Measurements from ENCODE around the gene IL13RA2. TPM values are rescaled to one million over a fixed set of nuclear protein-coding genes. Genes with fewer than 3 reads are reported as not detected.

The IL13RA2 gene
- total and polyA plus RNA-seq, 2 donors: 0.67 to 3.8 TPM

DNA sequence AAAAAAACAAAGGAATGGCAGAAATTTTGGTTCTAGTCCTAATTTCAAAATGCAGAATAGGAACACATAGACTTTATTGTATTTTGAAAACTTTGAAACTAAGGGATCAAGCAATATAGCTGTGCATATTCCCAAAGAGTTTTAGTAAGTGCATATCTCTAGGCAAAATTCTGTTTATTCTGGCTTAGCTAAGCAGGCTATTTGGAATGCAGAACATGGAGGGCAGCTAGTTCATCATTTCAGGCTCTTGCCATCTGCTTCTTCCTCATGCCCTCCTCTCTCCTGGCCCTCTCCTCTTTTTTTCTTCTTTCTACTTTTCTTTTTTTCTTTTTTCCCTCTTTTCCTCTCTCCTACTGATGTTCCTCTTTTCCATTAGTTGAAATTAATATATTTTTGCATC lies 12.0 kb upstream of the IL13RA2 start:
- Histone ChIP-seq H3K4me1 (ENCODE audit: insufficient read depth) (no peaks in the 10 kb centered on the region), H3K27ac (ENCODE audit: low read depth) (no peak overlapping the region), H3K4me3 (ENCODE audit: low read depth, low read length) (no peak overlapping the region), H3K36me3 (ENCODE audit: insufficient read depth) (no peaks in the 10 kb centered on the region)
- DNase-seq (ENCODE audit: extremely low spot score): no peak

GRCh38 chrX:115023811-115024210 lies 6.4 kb upstream of the IL13RA2 start:
- Histone ChIP-seq H3K27ac (ENCODE audit: low read depth) (no peak overlapping the region), H3K4me3 (ENCODE audit: low read depth, low read length) (no peak overlapping the region), H3K36me3 (ENCODE audit: insufficient read depth) (no peaks in the 10 kb centered on the region), H3K4me1 (ENCODE audit: insufficient read depth) (no peaks in the 10 kb centered on the region)
- 88% methylated on average over 3 of the region's 3 CpGs for WGBS
- DNase-seq (ENCODE audit: extremely low spot score): no peak

DNA sequence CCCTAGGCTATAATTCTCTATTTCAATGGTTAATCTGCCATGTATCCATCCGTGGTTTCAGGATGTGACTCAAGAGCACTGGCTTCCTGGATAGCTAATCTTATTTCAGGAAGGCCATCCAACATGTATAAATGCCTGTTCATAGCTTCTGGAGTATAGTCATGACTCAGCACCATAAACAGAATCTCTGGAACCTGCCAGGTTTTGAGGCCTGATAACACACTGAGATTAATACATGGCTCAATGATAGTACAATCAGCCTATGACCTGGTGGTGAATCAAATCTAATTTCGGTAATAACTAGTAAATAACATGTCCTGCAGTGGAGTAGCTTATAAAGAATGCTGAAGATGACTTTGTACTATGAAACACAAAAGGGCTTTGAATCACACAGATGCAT lies 5.7 kb upstream of the IL13RA2 start:
- Histone ChIP-seq H3K4me1 (ENCODE audit: insufficient read depth) (no peaks in the 10 kb centered on the region), H3K27ac (ENCODE audit: low read depth) (no peak overlapping the region), H3K4me3 (ENCODE audit: low read depth, low read length) (no peak overlapping the region), H3K36me3 (ENCODE audit: insufficient read depth) (no peaks in the 10 kb centered on the region)
- no peak for DNase-seq (ENCODE audit: extremely low spot score)
- WGBS: 6% methylated on average over 2 of the region's 2 CpGs

DNA sequence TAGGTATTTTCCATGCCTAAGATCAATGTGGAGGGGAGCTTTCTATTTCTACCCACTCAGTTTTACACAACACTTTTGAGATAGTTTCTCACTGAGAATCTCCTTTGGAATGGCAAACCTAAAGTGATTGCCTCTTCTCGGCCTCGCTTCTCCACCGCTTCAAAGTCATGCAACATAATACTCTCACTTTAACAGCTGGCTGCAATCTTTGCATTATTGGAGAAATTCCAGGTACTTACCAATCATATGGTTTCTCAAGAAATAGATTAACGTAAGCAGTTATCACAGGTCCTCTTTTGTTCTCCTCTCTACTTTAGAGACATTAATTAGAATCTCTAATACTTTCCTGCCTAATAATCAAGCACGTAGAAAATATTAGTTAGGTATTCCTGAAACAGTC lies 3.7 kb upstream of the IL13RA2 start:
- Histone ChIP-seq H3K36me3 (ENCODE audit: insufficient read depth) (no peaks in the 10 kb centered on the region), H3K4me1 (ENCODE audit: insufficient read depth) (no peaks in the 10 kb centered on the region), H3K4me3 (ENCODE audit: low read depth, low read length) (no peak overlapping the region), H3K27ac (ENCODE audit: low read depth) (no peak overlapping the region)
- DNase-seq (ENCODE audit: extremely low spot score): no peak
- 80% methylated on average over 5 of the region's 5 CpGs for WGBS

GRCh38 chrX:115018944-115019343 lies 1.5 kb upstream of the IL13RA2 start:
- Histone ChIP-seq H3K36me3 (ENCODE audit: insufficient read depth) (no peaks in the 10 kb centered on the region), H3K27ac (ENCODE audit: low read depth) (no peak overlapping the region), H3K4me1 (ENCODE audit: insufficient read depth) (no peaks in the 10 kb centered on the region), H3K4me3 (ENCODE audit: low read depth, low read length) (no peak overlapping the region)
- no peak for DNase-seq (ENCODE audit: extremely low spot score)
- 88% methylated on average over 2 of the region's 2 CpGs for WGBS

- 72% methylated on average over 6 of the region's 6 CpGs for WGBS
- H3K4me3 ChIP-seq (ENCODE audit: low read depth, low read length): no peak overlapping the region
- no peaks in the 10 kb centered on the region for H3K4me1 ChIP-seq (ENCODE audit: insufficient read depth)
- DNase-seq (ENCODE audit: extremely low spot score): no peak
- H3K27ac ChIP-seq (ENCODE audit: low read depth): no peak overlapping the region
- no peaks in the 10 kb centered on the region for H3K36me3 ChIP-seq (ENCODE audit: insufficient read depth)
These were observed 728 bp upstream of the IL13RA2 start for GRCh38 chrX:115018040-115018647.

- no peaks in the 10 kb centered on the region for H3K36me3 ChIP-seq (ENCODE audit: insufficient read depth)
- DNase-seq (ENCODE audit: extremely low spot score): no peak
- no peak overlapping the region for H3K27ac ChIP-seq (ENCODE audit: low read depth)
- H3K4me1 ChIP-seq (ENCODE audit: insufficient read depth): no peaks in the 10 kb centered on the region
- no peak overlapping the region for H3K4me3 ChIP-seq (ENCODE audit: low read depth, low read length)
- 89% methylated on average over 3 of the region's 3 CpGs for WGBS
These were observed 3.7 kb downstream of the IL13RA2 start for GRCh38 chrX:115013705-115014104.

DNA sequence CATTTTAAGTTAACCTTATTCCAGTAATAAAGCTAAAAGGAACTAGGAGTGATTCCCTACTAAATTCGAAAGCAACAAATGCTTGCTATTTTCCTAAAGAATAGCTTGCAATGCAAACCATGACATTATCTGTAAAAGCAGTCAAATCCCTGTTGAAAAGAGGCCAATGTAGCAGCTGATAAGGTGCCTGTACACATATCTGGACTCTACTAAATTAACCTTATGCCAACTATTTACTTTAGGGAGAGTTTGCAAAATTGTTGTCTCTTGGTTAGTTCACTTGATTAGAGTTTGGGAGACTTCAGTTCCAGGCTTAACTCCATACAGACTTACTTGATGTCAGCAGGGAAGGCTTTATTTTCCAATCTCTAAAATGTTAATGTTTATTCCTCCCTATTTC lies 6.0 kb downstream of the IL13RA2 start:
- no peak overlapping the region for H3K27ac ChIP-seq (ENCODE audit: low read depth)
- H3K36me3 ChIP-seq (ENCODE audit: insufficient read depth): no peaks in the 10 kb centered on the region
- DNase-seq (ENCODE audit: extremely low spot score): no peak
- no peaks in the 10 kb centered on the region for H3K4me1 ChIP-seq (ENCODE audit: insufficient read depth)
- WGBS: 68% methylated on average over 1 of the region's 1 CpG
- no peak overlapping the region for H3K4me3 ChIP-seq (ENCODE audit: low read depth, low read length)

DNA sequence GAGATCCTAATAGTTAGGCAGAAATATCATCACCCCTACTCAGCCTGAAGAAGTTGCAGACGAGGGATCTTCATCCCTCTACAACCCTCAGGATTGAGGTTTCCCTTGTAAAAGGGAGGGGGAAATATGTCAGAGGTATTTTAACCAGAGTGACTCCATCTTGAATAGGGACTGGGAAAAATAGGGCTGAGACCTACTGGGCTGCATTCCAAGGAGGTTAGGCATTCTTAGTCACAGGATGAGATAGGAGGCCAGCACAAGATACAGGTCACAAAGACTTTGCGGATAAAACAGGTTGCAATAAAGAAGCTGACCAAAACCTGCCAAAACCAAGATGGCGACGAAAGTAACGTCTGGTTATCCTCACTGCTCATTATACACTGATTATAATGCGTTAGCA lies 17.5 kb downstream of the IL13RA2 start:
- Histone ChIP-seq H3K27ac (ENCODE audit: low read depth) (no peak overlapping the region), H3K4me3 (ENCODE audit: low read depth, low read length) (no peak overlapping the region), H3K36me3 (ENCODE audit: insufficient read depth) (no peaks in the 10 kb centered on the region), H3K4me1 (ENCODE audit: insufficient read depth) (no peaks in the 10 kb centered on the region)
- 91% methylated on average over 6 of the region's 6 CpGs for WGBS
- DNase-seq (ENCODE audit: extremely low spot score): no peak

DNA sequence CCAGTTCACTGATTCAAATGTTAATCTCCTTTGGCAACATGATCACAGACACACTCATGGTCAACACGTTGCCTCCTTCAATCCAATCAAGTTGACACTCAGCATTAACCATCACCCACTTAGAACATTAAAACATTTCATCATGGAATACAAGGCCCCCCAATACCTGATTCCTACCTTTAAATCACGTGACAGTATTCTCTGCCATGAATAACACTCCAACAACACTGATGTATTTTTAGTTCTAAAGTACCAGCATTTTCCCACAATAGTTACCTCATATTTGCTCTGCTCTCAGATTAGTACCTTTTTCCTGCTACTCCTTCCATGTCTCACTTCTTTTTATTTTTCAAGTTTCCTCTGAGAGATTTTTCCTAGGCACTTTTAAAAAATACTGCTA lies 19.6 kb downstream of the IL13RA2 start:
- DNase-seq (ENCODE audit: extremely low spot score): no peak
- Histone ChIP-seq H3K4me3 (ENCODE audit: low read depth, low read length) (no peak overlapping the region), H3K27ac (ENCODE audit: low read depth) (no peak overlapping the region), H3K36me3 (ENCODE audit: insufficient read depth) (no peaks in the 10 kb centered on the region), H3K4me1 (ENCODE audit: insufficient read depth) (no peaks in the 10 kb centered on the region)
- 67% methylated on average over 2 of the region's 2 CpGs for WGBS

DNA sequence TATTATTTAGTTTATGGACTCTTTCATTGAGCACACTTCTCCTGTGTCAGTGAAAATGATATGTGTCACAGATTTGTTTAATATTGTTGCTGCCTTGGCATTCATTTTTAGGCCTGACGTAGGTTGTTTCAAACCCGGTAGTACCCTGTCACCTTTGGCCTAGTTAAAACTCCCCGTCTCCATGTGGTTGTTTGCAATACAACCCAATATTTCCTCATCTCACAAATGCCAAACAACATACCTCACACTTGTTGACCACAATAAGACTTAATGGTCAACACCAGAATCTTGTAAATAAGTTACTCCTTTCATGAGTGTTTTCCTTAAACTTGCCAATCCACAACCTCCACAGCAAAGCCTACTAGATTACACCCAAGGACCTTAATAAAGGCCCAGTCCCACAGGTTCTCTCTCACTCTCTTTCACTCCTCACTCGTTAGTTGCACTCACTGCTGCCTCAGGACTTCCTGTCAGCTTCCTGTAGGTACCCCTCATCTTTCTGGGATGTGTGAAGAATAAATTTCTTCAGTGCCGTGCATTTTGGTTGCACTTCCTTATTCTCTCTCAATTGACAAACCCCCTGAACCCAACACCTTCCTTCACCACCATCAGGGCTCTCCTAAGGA lies 31.3 kb downstream of the IL13RA2 start:
- DNase-seq (ENCODE audit: extremely low spot score): no peak
- 80% methylated on average over 5 of the region's 5 CpGs for WGBS
- no peak overlapping the region for H3K4me3 ChIP-seq (ENCODE audit: low read depth, low read length)
- H3K27ac ChIP-seq (ENCODE audit: low read depth): no peak overlapping the region
- no peaks in the 10 kb centered on the region for H3K4me1 ChIP-seq (ENCODE audit: insufficient read depth)
- no peaks in the 10 kb centered on the region for H3K36me3 ChIP-seq (ENCODE audit: insufficient read depth)

- Histone ChIP-seq H3K27ac (ENCODE audit: low read depth) (no peak overlapping the region), H3K4me3 (ENCODE audit: low read depth, low read length) (no peak overlapping the region), H3K4me1 (ENCODE audit: insufficient read depth) (no peaks in the 10 kb centered on the region), H3K36me3 (ENCODE audit: insufficient read depth) (no peaks in the 10 kb centered on the region)
- 95% methylated on average over 2 of the region's 2 CpGs for WGBS
- no peak for DNase-seq (ENCODE audit: extremely low spot score)
These were observed 41.1 kb downstream of the IL13RA2 start for GRCh38 chrX:114976292-114976691.

DNA sequence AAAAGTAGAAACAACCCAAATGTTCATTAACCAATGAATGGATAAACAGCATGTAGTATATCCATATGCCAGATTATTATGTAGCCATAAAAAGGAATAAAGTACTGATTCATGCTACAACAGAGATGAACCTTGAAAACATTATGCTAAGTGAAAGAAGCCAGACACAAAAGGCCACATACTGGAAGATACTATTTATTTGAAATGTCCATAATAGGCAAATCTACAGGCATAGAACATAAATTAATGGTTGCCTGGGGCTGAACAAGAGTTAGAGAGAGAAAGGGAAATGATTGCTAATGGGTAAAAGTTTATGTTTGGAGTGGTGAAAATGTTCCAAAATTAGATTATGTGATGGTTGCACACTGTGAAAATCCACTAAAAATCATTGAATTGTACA lies 44.4 kb downstream of the IL13RA2 start:
- H3K36me3 ChIP-seq (ENCODE audit: insufficient read depth): no peaks in the 10 kb centered on the region
- no peaks in the 10 kb centered on the region for H3K4me1 ChIP-seq (ENCODE audit: insufficient read depth)
- no peak for DNase-seq (ENCODE audit: extremely low spot score)
- H3K4me3 ChIP-seq (ENCODE audit: low read depth, low read length): no peak overlapping the region
- H3K27ac ChIP-seq (ENCODE audit: low read depth): no peak overlapping the region

- Histone ChIP-seq H3K27ac (ENCODE audit: low read depth) (no peak overlapping the region), H3K4me3 (ENCODE audit: low read depth, low read length) (no peak overlapping the region), H3K4me1 (ENCODE audit: insufficient read depth) (no peaks in the 10 kb centered on the region), H3K36me3 (ENCODE audit: insufficient read depth) (no peaks in the 10 kb centered on the region)
- no peak for DNase-seq (ENCODE audit: extremely low spot score)
- 78% methylated on average over 3 of the region's 3 CpGs for WGBS
These were observed 46.6 kb downstream of the IL13RA2 start for GRCh38 chrX:114970806-114971205.

GRCh38 chrX:114964374-114964773 lies 53.0 kb downstream of the IL13RA2 start:
- H3K36me3 ChIP-seq (ENCODE audit: insufficient read depth): no peaks in the 10 kb centered on the region
- no peaks in the 10 kb centered on the region for H3K4me1 ChIP-seq (ENCODE audit: insufficient read depth)
- H3K4me3 ChIP-seq (ENCODE audit: low read depth, low read length): no peak overlapping the region
- WGBS: 64% methylated on average over 3 of the region's 3 CpGs
- no peak for DNase-seq (ENCODE audit: extremely low spot score)
- H3K27ac ChIP-seq (ENCODE audit: low read depth): no peak overlapping the region

Data from urinary bladder (tissue), 4 donors.